Breast epithelium (tissue), 4 donors: Measurements from ENCODE around the gene BACH2. TPM values are rescaled to one million over a fixed set of nuclear protein-coding genes. Genes with fewer than 3 reads are reported as not detected.

Experiments
- DNase-seq, 2 donors: peaks; one replicate each; pipeline ENCODE4 v3.0.0-alpha.2; 2019; ENCODE audit warnings: low spot score in 2 of 2
- H3K27ac ChIP-seq, 2 donors: fragments of 200-600 bp; sonication (generic) in 1 of 2; one replicate each; pipeline ENCODE4 v1.5.1; 2016 to 2019; ENCODE audit warnings: mild to moderate bottlenecking in 1 of 2
- H3K27me3 ChIP-seq, 2 donors: fragments of 200-600 bp; sonication (generic) in 1 of 2; one replicate each; pipeline versions ENCODE4 v1.5.1 to v1.6.0; 2017 to 2019; ENCODE audit warnings: control low read depth in 1 of 2, mild to moderate bottlenecking in 1 of 2
- H3K36me3 ChIP-seq: fragments of 200-600 bp; one replicate; pipeline ENCODE4 v1.5.1; 2019
- H3K4me1 ChIP-seq, 2 donors: fragments of 200-600 bp; sonication (generic); one replicate each; pipeline ENCODE4 v1.5.1; 2016 to 2019; ENCODE audit warnings: control low read depth in 1 of 2
- H3K4me3 ChIP-seq, 3 donors: fragments of 200-600 bp; sonication (generic); 1 replicate in 2 of 3; 2 replicates in 1 of 3; pipeline ENCODE4 v1.5.1; 2016 to 2019; ENCODE audit warnings: mild to moderate bottlenecking in 3 of 3, moderate library complexity in 2 of 3
- H3K9me3 ChIP-seq, 2 donors: fragments of 200-600 bp; sonication (generic) in 1 of 2; one replicate each; pipeline ENCODE4 v1.5.1; 2016 to 2019; ENCODE audit warnings: control low read depth in 1 of 2
- POLR2A ChIP-seq: fragments of 450-650 bp; IDR thresholded peaks from one replicate; pipeline ENCODE4 v1.6.1; 2016; ENCODE audit warnings: antibody characterized with exemption, mild to moderate bottlenecking, moderate library complexity
- POLR2AphosphoS5 ChIP-seq, 3 donors: sonication (generic); formaldehyde crosslinking; IDR thresholded peaks; one replicate each; pipeline ENCODE4 v1.6.1; 2017; ENCODE audit warnings: antibody characterized with exemption in 3 of 3
- intact Hi-C: fragments of 100-400 bp; cut with DNase I; formaldehyde crosslinking; loops from one replicate; pipeline ENCODE4 v1.15.1; 2023; ENCODE audit warnings: low total_unique reads
- total RNA-seq, 3 donors: library from RNA; depleted of rRNA; stranded (reverse); fragments of >200 nt; gene quantifications; one replicate each; pipeline ENCODE4 v1.1.0, GENCODE V29; 2016
- TF ChIP-seq, protein P1 (sequence below), 3 donors: fragments of 450-650 bp; IDR thresholded peaks; one replicate each; pipeline ENCODE4 v1.5.1; 2016 to 2017; ENCODE audit warnings: antibody characterized with exemption in 3 of 3, mild to moderate bottlenecking in 3 of 3, moderate library complexity in 3 of 3

The BACH2 gene
- total RNA-seq, 3 donors from 2014 or later, result 6.2 to 13.8 (median 7.0) TPM

GRCh38 chr6:90154755-90155470 lies 141.7 kb downstream of the BACH2 start:
- intact Hi-C loops, result no loop called here
- TF ChIP-seq POLR2A (no peak), POLR2AphosphoS5 (IDR thresholded peaks at IDR 0.05) (no peak)
- TF ChIP-seq, protein P1, sequence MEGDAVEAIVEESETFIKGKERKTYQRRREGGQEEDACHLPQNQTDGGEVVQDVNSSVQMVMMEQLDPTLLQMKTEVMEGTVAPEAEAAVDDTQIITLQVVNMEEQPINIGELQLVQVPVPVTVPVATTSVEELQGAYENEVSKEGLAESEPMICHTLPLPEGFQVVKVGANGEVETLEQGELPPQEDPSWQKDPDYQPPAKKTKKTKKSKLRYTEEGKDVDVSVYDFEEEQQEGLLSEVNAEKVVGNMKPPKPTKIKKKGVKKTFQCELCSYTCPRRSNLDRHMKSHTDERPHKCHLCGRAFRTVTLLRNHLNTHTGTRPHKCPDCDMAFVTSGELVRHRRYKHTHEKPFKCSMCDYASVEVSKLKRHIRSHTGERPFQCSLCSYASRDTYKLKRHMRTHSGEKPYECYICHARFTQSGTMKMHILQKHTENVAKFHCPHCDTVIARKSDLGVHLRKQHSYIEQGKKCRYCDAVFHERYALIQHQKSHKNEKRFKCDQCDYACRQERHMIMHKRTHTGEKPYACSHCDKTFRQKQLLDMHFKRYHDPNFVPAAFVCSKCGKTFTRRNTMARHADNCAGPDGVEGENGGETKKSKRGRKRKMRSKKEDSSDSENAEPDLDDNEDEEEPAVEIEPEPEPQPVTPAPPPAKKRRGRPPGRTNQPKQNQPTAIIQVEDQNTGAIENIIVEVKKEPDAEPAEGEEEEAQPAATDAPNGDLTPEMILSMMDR (IDR thresholded peaks at IDR 0.05), result no peak
- H3K27ac ChIP-seq, result no peak overlapping the region
- no peaks in the 10 kb centered on the region for H3K36me3 ChIP-seq
- peaks cover 0 to 4% of the 10 kb centered on the region in 2 donors for H3K4me1 ChIP-seq
- H3K9me3 ChIP-seq, result no peaks in the 10 kb centered on the region
- no peaks in the 10 kb centered on the region for H3K27me3 ChIP-seq
- no peak overlapping the region for H3K4me3 ChIP-seq
- DNase-seq, result no peak

DNA sequence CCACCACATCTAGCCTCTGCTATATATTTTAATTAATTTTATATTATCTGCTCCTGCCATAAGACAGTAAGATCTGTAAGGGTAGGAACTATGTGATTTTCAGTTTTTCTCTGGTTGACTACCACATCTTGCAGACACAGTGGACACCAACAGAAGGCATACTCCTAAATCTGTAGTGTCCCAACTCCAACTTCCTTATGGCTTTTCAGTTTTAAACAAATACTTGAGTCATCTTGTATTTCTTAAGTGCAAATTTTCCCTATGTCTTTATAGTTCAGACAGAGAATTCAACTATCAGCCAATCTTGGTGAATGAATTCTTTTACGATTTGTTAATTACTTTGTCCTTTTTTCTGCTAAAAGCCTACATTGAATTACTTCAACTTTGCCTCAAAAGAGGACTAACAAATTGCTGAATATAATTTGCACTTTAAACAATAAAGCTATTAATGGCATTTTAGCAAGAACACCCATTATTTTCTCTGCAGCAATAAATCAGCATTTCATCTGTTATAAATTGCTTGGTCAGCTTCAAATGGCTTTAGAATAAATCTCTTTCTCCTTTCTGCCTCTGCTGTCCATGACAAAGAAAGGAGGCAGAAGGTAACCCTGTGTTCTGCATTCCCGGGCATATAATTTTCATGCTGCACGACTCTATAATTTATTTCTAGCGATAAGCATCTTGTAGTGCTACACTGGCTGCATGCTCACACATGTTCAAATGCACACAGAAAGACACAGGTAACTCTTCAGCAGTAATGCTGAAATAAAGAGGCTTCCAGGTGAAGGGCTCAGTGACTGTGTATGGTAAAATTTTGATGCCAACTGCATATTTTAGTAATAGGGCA lies 144.8 kb downstream of the BACH2 start:
- Histone ChIP-seq H3K27me3 (no peaks in the 10 kb centered on the region), H3K9me3 (no peaks in the 10 kb centered on the region), H3K4me3 (no peak overlapping the region), H3K4me1 (no peaks in the 10 kb centered on the region), H3K36me3 (no peaks in the 10 kb centered on the region), H3K27ac (no peak overlapping the region)
- TF ChIP-seq POLR2A (no peak), POLR2AphosphoS5 (IDR thresholded peaks at IDR 0.05) (no peak)
- TF ChIP-seq, protein P1 (IDR thresholded peaks at IDR 0.05), result no peak
- no peak for DNase-seq
- intact Hi-C loops, result no loop called here

DNA sequence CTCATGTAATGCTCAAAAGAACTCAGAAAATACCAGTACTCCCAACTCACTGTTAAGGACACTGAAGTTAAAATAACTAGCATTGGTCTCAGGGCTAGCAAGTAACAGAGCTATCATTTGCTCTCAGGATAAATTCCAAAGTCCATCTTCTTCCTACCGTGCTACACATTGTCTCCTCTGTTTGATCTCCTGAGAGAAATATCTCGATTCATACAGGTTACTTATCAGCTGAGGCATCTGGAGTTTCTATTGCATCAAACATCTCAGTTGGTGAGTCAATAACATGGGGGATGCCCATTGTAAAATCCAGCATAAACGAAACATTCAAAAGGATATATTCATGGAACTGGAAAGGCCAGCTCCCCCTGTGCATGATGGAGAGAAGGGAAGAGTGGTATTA lies 147.4 kb downstream of the BACH2 start:
- H3K36me3 ChIP-seq, result no peaks in the 10 kb centered on the region
- no peak overlapping the region for H3K27ac ChIP-seq
- no peak for DNase-seq
- no peak overlapping the region for H3K4me3 ChIP-seq
- H3K9me3 ChIP-seq, result no peaks in the 10 kb centered on the region
- intact Hi-C loops, result no loop called here
- TF ChIP-seq POLR2A (no peak), POLR2AphosphoS5 (IDR thresholded peaks at IDR 0.05) (no peak)
- TF ChIP-seq, protein P1 (IDR thresholded peaks at IDR 0.05), result no peak
- H3K4me1 ChIP-seq, result no peaks in the 10 kb centered on the region
- H3K27me3 ChIP-seq, result no peaks in the 10 kb centered on the region

DNA sequence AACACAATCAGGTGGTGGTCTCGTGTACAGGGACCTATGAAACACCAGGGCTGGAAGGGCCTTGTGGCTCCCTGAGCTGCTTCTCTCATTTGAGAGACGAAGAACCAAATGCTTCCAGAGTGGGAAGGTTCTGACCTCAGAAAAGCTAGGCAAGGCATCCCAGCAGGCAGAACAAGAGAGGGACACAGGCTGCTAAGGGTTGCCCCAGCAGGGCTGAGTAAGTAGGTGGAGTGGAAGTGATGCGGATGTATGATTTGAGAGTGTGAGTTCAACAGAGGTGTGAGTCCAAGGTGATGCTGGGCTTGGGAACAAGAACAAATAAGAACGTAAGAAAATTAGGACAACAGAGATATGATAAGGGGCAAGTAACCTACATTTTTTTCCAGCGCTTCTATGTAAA lies 147.8 kb downstream of the BACH2 start:
- no peaks in the 10 kb centered on the region for H3K4me1 ChIP-seq
- TF ChIP-seq POLR2AphosphoS5 (IDR thresholded peaks at IDR 0.05) (no peak), POLR2A (no peak)
- TF ChIP-seq, protein P1 (IDR thresholded peaks at IDR 0.05), result no peak
- H3K36me3 ChIP-seq, result no peaks in the 10 kb centered on the region
- intact Hi-C loops, result no loop called here
- H3K4me3 ChIP-seq, result no peak overlapping the region
- no peaks in the 10 kb centered on the region for H3K27me3 ChIP-seq
- H3K9me3 ChIP-seq, result no peaks in the 10 kb centered on the region
- H3K27ac ChIP-seq, result no peak overlapping the region
- no peak for DNase-seq
